Cardiac atrium fibroblast (primary cell): ENCODE data around the gene AKAP7. TPM values are rescaled to one million over a fixed set of nuclear protein-coding genes. Genes with fewer than 3 reads are reported as not detected.

Experiments used
- total RNA-seq: library from RNA; depleted of rRNA; stranded (reverse); fragments of >200 nt; gene quantifications from 2 replicates; pipeline ENCODE4 v1.2.3, GENCODE V29; 2015

AKAP7 gene
- total RNA-seq, result 3.1 and 13.4 TPM in 2 replicates

GRCh38 chr6:131135244-131136020 lies at the start of gene AKAP7:
Gene AKAP7 (plus strand): TSS chr6:131135467. CDS start chr6:131135764, 297 bp downstream.

Other genes starting within 250 kb of the AKAP7 start
- gene EPB41L2, start 72.2 kb upstream of the AKAP7 start, total RNA-seq, result 82.0 and 98.0 TPM in 2 replicates